Glomerular visceral epithelial cell (primary cell): Measurements from ENCODE around the gene SLC7A7.
"Not testable (repeated sequence)": the region's sequence is repeated elsewhere in the genome, so short reads cannot be mapped to it uniquely, and the experiment has no call there.

ENCODE experiments used
- DNase-seq: peaks from one replicate; pipeline ENCODE4 v3.0.0-alpha.2; 2016; ENCODE audit errors: extremely low spot score

SLC7A7 gene

DNA sequence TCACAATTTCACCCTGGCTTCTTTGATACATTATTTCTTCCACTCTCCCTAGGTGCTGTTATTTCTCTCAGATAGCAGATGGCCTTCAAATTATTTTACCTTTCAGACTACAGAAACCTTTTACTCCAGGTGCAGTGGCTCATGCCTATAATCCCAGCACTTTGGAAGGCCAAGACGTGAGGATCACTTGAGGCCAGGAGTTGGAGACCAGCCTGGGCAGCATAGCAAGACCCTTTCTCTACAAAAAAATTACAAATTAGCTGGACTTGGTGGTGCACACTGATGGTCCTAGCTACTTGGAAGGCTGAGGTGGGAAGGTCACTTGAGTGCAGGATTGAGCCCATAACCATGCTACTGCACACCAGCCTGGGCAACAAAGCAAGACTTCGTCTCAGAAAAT lies 23.1 kb downstream of the SLC7A7 start:
- no peak for DNase-seq

DNA sequence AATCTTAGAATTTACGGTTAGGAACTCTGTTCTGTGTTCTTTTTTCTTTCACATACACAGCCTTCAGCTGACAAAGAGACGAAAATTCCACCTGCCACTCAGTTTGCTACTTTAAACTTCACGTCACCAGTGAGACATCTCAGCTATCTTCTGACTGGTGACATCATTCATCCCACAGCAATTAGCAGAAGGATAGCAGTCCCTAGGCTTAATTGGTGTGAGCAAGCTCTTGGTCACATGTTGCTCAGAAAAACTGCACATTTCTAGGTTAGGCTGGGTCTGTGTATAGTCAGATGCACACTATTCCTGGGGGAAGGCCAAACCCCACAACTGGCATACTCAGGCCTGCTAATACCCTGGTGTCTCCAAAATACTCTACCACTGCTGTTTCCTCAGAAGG lies 23.9 kb downstream of the SLC7A7 start:
- DNase-seq, result peak; percentile 78

DNA sequence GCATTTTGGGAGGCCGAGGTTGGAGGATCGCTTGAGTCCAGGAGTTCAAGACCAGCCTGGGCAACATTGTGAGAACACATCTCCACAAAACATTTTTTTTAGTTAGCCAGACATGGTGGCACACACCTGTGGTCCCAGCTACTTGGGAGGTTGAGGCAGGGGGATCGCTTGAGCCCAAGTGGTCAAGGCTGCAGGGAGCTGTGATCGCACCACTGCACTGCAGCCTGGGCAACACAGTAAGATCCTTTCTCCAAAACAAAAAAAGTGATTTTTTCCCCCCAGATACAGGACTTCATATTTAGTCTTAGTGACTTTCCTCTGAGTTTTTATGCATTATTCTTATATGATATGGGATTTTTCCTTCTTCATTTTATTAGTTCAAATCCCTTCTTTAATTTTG lies 28.6 kb downstream of the SLC7A7 start:
- DNase-seq, result no peak

DNA sequence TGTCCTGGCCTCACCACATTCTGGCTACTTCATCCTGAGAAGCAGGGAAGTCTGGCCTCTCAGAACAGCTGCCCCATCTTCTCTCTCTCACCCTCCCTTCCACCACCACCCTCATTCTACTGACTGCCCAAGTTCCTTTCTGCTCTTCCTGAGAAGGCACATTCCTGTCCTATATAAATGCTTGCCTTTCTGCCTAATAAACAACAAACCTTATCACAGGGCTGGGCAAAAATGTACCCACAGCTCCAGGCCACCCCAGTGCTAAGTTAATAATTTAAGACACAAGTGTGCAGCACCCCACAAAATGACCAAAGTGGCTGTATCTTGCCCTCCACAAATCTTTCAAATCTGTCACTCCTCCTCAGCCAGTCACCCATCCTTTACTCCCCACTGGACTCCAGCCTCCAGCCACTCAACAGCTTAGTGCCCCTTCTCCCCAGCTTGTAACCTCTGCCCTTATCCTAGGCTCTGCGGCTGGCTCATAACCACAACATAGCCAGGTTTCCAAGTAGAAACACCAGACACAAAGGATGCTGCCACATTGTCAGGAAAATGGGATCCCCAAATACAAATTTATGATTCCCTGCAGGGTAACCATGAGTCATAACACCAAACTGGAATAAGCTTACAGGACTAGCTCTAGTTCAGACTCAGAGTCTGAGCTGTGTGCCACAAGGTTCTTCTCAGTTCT lies 33.8 kb downstream of the SLC7A7 start:
- peak; percentile 66 for DNase-seq

DNA sequence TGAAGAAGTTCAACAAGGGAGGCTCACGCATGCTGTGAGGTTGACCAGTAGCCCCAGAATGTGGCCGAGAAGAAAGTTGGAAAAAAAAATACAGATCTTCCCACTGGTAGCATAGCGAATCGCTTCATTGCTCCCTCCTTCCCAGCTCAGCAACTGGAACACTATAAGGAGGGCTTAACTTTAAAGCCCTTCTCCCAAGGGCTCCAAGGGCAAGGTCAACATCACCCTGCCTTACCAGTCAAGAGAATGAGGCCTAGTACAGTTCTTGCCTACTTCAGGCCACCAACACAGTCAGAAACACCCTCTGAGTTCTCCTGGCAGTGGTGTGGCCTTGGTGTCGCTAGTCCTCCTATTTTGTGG lies 34.3 kb downstream of the SLC7A7 start:
- no peak for DNase-seq

DNA sequence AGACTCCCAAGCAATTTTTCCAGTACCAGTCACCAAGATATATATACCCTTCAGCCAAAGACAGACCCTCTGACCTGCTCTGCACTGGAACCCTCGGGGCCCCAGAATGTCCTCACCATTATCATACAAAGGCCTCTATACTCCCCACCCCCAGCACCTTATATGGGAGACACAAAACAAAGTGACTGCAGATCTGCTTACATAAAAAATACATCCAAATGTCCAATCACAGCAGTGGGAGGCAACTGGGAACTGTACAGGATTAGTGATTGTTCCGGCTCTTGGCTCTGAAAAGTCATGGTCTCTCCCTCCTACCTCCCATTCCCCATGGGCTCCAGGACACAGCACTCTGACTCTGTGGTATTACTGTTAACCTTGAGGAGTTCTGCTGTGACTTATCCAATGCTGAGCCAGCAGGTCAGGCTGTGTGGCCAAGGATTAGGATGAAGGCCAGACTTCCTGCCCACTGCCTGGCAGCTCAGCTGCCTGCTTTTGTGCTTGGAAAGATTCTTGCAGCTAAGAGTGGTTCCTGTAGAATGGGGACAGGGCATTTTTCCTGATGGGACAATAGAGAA lies 35.0 kb downstream of the SLC7A7 start:
- DNase-seq, result peak; percentile 57

DNA sequence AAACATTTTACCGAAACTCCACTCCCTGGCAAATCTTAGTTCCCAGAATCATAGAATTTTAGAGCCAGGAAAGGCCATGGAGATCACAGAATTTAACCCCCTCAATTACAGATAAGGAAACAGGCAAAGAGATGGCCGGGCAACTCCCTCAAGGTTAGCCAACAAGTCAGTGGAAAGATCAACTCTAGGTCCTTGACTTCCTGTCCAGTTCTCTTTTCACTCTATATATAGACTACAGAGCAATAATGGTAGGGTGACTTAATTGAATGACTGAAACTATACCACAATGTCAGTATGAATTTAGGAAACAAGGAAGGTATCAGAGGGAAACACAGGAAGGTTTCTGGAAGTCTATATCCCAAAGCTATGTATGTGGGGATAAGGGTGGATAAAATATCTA lies 37.2 kb downstream of the SLC7A7 start:
- DNase-seq, result no peak

DNA sequence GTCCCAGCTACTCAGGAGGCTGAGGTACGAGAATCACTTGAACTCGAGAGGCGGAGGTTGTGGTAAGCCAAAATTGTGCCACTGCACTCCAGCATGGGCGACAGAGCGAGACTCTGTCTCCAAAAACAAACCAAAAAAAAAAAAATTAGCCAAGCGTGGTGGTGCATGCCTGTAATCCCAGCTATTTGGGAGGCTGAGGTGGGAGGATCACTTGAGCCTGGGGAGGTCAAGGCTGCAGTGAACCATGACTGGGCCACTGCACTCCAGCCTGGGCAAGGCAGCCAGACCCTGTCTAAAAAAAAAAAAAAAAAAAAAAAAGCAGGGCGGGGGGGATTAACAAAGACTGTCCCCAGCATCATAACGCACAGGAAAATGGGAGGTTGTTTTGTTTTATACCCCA lies 38.4 kb downstream of the SLC7A7 start:
- DNase-seq, result not testable (repeated sequence)

DNA sequence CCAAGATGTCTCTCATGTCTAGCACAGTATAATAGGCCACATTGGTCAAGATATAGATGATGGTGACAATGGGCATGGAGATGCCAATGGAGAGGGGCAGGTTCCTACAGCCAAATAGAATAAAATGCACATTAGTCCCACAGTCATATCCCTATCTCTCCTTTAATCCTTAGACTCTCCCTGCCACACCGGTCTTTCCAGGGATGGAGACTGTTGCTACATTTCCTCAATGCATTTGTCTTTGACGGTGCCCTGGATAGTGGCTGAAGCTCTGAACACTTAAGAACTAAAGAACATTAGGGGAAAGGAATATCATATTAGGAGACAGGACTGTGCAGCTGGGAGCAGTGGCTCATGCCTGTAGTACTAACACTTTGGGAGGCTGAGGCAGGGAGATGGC lies 39.0 kb downstream of the SLC7A7 start:
- DNase-seq, result no peak

DNA sequence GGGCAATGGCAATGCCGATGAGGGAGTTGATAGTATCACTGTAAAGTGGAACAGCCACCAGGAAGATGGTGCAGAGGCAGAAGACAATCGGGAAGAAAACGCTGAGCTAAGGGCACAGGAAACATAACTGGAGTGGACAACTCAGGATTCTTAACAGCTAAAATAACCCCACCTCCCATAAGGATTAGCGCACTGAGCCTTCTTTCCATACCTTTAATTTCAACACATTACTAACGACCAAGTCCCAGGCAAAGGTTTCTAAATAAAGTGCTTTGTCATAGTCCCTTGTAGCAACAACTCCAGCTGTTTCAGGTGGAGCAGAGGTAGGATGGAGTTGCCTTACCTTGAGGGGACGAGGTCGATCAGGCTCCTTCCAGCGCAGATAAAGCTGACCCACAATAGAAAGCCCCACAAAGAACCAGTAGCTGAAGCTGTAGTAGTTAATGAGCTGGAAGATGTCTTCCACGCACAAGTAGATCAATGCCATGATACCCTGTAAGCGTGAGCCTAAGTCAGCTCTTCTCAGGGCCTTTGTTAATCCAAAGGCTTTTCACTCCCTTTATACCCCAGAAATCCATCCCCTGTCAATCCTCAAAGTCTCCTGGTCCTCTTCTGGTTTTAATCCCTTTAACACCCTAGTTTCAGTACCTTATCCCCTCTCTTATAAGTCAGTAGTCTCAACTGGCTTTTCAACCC lies 41.1 kb downstream of the SLC7A7 start:
- DNase-seq, result no peak

DNA sequence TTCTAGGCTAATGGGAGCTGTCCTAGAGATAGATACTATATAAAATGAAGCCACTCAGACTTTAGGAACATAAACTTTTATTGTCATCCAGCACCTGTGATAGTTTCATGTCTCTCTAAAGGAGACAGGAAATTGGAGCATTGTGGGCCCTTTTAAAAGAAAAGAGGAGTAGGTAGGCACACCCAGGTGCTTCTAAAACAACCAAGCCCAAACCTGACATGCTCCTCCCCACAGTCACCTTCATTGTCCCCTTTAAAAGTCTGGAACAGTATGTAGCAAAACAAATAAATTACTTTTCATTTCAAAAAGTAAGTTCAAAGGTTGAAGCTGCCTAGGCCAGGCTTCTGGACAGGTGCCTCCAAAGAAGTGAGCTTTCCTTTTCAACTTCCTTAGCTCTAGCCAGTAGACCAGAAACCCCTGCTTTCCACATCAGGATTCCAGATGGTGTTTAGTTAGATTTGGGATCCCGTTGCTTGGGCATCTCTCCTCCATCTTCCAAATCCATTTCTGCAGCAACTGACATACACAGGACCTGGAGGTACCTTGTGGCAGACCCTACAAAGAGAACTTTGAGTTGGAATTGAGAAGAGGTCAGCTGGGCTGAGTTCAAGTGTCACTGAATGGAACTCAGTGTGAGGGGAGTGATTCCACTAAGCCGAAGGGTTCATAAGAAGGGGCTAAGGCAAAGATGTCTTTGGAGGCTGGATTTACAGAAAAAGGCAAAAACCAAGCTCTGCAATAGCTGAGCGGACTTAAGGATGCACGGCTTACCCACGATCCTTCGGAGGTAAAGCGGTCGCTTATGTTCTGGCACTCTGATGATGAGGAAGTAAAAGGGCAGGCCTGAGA lies 41.8 kb downstream of the SLC7A7 start:
- DNase-seq, result no peak

DNA sequence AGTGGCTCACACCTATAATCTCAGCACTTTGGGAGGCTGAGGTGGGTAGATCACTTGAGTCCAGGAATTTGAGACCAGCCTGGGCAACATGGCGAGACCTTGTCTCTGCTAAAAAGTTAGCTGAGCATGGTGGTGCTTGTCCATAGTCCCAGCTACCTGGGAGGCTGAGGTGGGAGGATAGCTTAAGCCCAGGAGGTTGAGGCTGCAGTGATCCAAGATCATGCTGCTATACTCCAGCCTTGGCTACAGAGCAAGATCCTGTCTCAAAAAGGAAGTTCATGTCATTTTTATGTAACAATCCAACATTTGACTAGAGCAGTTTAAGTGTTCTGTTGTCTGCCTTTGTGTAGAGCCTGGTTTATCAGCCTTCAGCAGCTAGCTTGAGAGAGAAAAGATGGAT lies 42.5 kb downstream of the SLC7A7 start:
- no peak for DNase-seq

DNA sequence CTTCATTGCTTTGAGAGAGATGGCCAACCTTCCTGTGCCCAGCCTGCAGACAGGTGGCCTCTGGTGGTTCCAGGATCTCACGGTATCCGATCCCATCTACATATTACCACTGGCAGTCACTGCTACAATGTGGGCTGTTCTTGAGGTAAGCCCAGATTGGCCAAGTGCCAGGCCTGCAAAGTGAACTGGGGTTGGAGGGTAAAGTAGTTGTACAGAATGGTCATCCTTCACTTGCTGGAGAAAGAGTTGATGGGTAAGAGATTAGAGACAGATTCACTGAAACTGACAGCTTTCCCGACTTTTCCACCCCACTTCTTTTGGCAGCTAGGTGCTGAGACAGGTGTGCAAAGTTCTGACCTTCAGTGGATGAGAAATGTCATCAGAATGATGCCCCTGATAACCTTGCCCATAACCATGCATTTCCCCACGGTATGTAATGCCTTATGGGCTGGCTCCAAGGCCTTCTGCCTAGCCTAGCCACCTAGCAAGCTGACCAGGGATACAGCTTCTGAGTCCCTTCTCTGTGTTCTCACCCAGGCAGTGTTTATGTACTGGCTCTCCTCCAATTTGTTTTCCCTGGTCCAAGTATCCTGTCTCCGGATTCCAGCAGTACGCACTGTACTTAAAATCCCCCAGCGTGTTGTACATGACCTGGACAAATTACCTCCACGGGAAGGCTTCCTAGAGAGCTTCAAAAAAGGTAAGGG lies 44.6 kb downstream of the SLC7A7 start:
- DNase-seq, result no peak

DNA sequence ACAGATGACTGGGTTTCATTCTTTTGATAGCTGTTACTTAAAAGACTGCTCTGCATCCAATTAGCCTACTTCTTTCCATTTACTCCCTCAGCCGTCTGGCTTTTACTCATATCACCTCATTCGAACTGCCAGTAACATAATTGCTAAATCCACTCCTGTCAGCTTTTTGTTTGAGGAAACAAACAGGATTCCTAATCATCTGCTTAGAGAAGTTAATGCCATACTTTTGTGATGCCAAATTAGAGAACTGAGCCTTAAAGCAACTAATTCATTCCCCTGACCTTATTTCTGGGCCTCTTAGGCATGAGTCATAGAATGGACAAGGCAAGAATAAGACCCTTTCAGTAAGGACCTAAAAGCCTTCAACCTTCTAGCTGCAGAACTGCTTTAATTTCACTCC lies 45.9 kb downstream of the SLC7A7 start:
- DNase-seq, result no peak

DNA sequence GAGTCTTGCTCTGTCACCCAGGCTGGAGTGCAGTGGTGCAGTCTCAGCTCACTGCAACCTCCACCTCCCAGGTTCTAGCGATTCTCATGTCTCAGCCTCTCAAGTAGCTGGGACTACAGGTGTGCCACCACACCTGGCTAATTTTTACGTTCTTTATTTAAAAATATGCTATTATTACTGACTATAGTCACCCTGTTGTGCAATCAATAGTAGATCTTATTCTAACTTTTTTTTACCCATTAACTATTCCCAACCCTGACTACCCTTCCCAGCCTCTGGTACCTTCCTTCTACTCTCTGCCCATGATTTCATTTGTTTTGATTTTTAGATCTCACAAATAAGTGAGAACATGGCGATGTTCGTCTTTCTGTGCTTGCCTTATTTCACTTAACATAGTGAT lies 46.3 kb downstream of the SLC7A7 start:
- no peak for DNase-seq

DNA sequence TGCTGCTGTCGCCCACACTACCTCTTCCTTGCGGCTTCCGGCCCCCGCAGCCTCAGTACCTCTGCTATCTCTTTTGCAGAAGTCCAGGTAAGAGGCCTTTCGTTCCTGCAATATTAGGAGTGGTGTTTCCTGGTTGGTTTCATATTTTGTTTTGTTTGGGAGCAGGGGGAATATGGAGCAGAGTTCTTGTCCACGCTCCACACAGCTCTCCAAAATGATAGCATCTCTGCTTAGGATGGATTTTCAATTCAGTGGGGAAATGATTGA lies 48.0 kb downstream of the SLC7A7 start:
- DNase-seq, result no peak

DNA sequence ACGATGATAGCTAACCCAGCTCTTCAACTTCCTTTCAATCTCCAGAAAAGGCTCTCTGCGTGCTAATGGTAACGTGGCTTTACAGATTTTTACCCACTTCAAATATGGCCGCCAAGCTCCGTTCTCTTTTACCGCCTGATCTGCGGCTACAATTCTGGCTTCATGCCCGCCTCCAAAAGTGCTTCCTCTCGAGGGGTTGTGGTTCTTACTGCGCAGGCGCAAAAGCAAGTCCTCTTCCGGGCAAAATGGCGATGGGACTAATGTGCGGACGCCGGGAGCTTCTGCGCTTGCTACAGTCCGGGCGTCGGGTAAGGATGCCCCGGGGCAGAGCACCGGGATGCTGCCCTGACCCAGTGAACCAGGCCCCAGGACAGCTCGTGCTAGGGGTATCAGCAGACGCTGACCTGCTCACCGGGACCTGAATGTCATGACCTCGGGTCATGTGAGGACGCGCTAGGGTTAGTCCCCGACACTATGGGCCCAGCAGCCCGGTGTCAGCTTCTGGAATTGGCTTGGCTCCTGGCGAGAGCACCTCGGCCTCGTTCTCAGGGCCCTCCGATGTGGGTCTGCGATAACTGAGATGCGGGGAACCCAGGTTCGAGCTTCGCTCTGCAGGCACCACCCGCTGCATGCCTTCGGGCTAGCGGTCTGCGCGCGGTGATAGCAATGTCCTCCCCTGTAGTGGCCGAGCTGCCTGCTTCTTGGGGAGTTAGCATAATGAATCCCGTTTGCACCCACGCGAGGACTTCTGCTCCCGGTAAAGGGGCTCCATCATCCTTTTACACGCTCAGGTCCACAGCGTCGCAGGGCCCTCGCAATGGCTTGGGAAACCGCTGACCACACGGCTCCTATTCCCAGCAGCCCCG lies 48.5 kb downstream of the SLC7A7 start, which contains the start of gene OXA1L:
TSS of gene OXA1L (plus strand) at position 232 of the 866 bp plus-strand sequence. CDS start at position 246, 14 bp downstream.
- peak; percentile 99 for DNase-seq

DNA sequence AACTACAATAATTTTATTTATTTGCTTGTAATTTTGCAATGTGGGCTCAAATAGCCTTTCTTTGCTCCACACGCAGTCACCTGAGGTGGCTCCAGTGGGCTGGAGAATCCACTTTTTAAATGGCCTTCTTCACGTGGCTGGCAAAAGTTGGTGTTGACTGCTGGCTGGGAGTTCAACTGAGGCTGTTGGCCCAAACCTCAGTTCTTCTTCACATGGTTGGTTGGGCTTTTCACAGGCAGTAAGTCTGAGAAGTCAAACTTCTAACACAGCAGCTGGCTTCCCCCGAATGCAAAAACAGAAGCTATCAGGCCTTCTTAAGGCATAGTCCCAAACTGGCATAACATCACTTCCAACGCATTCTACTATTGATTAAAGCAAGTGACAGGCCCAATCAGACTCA lies 50.9 kb downstream of the SLC7A7 start:
- DNase-seq, result no peak

DNA sequence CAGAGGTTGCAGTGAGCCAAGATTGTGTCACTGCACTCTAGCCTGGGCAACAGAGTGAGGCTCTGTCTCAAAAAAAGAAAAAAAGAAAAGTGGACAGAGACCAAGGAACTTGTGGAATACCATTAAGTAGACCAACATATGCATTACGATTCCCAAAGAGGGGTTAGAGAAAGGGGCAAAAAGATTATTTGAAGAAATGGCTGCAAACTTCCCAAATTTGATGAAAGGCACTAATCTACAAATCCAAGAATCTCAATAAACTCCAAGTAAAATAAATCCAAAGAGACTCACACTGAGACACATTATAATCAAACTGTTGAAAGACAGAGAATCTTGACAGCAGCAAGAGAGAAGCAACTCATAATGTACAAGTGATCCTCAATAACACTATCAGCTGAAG lies 53.5 kb downstream of the SLC7A7 start:
- DNase-seq, result no peak

DNA sequence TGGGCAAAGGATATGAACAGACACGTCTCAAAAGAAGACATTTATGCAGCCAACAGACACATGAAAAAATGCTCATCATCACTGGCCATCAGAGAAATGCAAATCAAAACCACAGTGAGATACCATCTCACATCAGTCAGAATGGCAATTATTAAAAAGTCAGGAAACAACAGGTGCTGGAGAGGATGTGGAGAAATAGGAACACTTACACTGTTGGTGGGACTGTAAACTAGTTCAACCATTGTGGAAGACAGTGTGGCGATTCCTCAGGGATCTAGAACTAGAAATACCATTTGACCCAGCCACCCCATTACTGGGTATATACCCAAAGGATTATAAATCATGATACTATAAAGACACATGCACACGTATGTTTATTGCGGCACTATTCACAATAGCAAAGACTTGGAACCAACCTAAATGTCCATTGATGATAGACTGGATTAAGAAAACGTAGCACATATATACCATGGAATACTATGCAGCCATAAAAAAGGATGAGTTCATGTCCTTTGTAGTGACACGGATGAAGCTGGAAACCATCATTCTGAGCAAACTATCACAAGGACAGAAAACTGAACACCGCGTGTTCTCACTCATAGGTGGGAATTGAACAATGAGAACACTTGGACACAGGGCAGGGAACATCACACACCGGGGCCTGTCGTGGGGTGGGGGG lies 57.1 kb downstream of the SLC7A7 start:
- not testable (repeated sequence) for DNase-seq
